NCI-H1694 treated with DMSO at 0.1 percent for 48 hours (cell line): Measurements from ENCODE around the gene MXRA5.
"Not testable (repeated sequence)": the region's sequence is repeated elsewhere in the genome, so short reads cannot be mapped to it uniquely, and the experiment has no call there.

Experiments
- DNase-seq: peaks from one replicate; lab custom pipeline; 2025; lab: John Stamatoyannopoulos, UW

MXRA5 gene

DNA sequence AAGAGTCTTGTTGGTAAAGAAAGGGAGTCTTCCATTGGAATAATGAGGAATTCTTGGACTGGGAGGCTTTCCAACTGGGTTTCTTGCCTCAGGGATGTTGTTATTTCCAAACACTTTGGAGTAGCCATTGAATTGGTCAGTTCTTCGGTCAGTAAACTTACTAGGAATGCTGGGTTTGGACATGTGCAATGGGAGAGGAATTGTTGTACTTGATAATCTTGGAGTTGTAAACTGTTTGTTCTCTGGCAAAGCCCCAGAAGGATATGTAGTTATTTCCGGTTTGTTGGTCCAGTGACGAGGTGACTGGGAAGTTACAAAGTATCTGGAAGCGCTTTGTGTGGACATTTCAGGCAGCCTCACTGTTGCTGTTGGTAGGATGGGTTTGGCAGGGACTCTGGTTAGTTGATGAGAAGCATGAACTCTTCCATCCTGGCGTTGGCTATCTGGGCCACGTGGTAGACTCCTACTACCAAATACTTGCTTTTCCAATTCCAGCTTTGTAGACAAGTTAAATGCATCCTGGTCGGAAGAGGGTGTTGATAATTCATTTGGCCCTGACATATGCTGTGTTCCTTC is 25.9 kb downstream of the MXRA5 start:
- no peak for DNase-seq

- no peak for DNase-seq
Observed at GRCh38 chrX:3317191-3317718, 29.2 kb downstream of the MXRA5 start.

GRCh38 chrX:3312109-3312508 is 34.3 kb downstream of the MXRA5 start:
- DNase-seq: no peak

- no peak for DNase-seq
Observed at GRCh38 chrX:3307881-3308280, 38.6 kb downstream of the MXRA5 start.

GRCh38 chrX:3299636-3300035 is 46.8 kb downstream of the MXRA5 start:
- DNase-seq: no peak

DNA sequence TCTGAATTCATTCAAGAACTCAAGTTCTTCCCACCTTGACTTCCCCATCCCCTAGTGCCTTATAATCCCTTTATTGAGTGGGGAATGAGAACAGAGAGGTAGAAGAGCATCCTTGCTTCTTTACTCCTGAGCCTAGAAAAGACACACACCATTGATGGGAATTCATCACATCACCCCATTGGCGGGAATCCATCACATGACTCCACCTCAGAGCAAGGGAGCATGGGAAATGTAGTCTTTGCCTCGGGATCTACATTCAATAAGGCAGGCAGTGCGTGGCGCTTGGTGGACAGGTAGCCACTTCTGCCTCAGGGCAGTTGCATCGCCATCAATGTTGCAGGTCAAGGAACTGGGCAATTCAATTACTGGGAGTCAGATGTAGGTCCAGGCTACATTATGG is 50.7 kb downstream of the MXRA5 start:
- DNase-seq: no peak

- no peak for DNase-seq
Observed at GRCh38 chrX:3293251-3293650, 53.2 kb downstream of the MXRA5 start.

GRCh38 chrX:3290561-3290960 is 55.9 kb downstream of the MXRA5 start:
- no peak for DNase-seq

DNA sequence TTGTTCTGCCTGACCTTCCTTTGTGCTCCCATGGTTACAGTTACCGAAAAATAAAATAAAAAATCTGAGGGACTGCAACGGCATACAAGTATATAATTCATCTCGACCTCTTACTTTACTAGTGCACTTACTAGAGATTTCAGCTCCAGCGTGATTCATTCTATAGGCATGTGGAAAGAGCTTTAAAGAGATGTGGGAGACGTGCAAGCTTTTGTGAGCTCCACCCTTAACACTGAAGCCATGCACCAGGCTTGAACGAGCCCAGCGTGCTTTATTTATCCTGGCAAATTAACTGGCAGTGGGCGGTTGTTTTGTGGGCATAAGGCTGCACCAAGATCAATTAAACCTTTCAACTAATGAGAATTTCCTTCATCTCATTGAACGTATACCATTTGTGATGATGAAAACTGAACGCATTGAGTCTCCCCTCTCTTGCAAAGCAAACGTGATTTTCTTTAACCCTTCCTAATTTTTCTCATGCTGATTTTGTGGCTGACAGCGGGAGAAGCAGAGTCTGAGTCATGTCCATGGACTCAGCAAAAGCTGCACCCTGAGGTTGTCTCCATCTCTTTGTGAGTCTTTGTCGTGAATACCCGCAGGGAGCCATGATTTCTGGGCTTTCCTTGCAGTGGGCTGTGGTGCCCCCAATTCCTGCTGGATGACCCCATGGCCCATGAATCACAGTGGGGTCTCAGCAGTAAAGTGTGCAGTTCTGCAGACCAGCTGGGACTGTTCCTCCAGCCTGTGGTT is 60.1 kb downstream of the MXRA5 start:
- no peak for DNase-seq

- no peak for DNase-seq
Observed at GRCh38 chrX:3280706-3281105, 65.7 kb downstream of the MXRA5 start.

DNA sequence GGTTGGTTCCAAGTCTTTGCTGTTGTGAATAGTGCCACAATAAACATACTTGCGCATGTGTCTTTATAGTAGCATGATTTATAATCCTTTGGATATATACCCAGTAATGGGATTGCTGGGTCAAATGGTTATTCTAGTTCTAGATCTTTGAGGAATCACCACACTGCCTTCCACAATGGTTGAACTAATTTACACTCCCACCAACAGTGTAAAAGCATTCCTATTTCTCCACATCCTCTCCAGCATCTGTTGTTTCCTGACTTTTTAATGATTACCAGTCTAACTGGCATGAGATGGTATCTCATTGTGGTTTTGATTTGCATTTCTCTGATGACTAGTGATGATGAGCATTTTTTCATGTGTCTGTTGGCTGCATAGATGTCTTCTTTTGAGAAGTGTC is 72.8 kb downstream of the MXRA5 start:
- not testable (repeated sequence) for DNase-seq

GRCh38 chrX:3271834-3272186 is 74.6 kb downstream of the MXRA5 start:
- no peak for DNase-seq

- DNase-seq: no peak
Observed at GRCh38 chrX:3271183-3271833, 75.1 kb downstream of the MXRA5 start.

GRCh38 chrX:3268829-3269228 is 77.6 kb downstream of the MXRA5 start:
- DNase-seq: no peak

DNA sequence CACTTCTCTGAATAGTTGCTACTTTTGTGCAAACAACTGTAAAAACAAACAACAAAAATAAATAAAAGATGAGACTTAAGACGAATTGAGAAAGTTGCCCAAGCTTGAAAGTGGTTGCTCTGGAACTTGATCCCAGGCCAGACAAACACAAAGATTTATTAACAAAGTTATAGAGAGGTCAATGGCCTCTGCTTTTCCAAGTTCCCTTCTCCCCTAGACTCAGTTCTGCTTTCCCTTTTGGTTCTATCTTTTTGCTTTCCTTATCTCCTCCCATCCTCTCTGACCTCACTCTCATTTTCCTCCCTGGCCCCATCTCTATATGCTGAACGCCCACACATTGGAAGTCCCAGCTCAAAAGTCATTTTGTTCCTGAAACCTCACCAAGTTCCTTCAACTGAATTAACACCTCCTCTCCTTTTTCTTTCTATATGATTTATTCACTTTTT is 82.7 kb downstream of the MXRA5 start:
- DNase-seq: no peak

DNA sequence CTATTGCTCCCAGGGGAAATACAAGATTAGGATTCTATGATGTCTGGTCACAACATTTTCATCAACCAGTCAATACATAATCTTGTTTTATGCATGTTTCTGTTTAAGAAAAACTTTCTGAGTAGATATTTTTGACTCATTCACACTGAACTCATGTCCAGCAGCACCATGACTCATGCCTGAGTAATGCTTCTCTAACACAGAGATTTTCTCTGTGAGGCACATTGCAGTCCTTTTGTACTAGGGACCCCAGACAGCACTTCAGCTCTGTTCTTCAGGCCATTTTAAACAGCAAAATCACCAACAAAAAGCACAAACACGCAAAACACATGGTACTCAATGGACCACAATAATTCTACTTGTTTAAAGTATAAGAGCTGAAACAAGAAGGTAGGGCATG is 83.6 kb downstream of the MXRA5 start:
- DNase-seq: no peak
